ENCODE data around the gene TMPRSS12. TPM values are rescaled to one million over a fixed set of nuclear protein-coding genes. Genes with fewer than 3 reads are reported as not detected.

The TMPRSS12 gene, protein sequence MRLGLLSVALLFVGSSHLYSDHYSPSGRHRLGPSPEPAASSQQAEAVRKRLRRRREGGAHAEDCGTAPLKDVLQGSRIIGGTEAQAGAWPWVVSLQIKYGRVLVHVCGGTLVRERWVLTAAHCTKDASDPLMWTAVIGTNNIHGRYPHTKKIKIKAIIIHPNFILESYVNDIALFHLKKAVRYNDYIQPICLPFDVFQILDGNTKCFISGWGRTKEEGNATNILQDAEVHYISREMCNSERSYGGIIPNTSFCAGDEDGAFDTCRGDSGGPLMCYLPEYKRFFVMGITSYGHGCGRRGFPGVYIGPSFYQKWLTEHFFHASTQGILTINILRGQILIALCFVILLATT
- total RNA-seq (2022; extraction: Qiagen RNA extraction): not detected in 5 replicates

DNA sequence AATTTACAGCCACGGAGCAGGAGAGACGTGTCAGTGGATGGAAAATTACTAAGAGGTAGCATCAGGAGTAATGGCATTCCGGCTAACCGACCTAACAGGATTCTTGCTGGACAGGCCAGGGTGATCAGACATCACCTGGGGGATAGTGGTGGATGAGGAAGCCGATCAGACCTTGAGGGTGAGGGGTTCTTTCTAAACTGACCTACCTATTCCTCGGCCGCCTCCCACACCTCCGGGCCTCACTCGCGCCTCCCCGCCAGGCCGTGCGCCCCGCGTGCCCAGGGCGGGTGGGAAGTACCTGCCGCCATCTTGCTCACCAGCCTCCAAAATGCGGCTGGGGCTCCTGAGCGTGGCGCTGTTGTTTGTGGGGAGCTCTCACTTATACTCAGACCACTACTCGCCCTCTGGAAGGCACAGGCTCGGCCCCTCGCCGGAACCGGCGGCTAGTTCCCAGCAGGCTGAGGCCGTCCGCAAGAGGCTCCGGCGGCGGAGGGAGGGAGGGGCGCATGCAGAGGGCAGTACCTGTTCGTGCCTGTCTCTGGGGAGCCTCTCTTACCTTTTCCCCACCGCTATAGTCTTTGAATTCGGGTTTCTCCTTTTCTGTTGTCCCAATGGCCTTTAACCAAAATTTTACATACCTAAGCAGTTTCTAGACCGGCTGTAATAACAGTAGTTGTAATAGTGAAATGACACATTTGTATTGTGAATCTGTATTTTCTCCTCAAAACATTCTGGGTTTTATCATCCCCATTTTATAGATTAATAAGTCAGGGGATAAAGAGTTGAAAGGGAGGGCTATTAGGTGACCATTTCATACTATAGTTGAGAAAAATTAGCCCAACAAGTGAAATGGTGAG is at the start of gene TMPRSS12:
TSS of gene TMPRSS12 (plus strand) at position 290 of the 857 bp plus-strand sequence. CDS start at position 329, 39 bp downstream.

Other genes starting within 250 kb of the TMPRSS12 start
- gene ATF1, start 78.8 kb upstream of the TMPRSS12 start, total RNA-seq (2022; extraction: Qiagen RNA extraction): 39.9 to 45.6 TPM (median 44.1 TPM) in 5 replicates
- gene HIGD1C, start 109.6 kb downstream of the TMPRSS12 start, total RNA-seq (2022; extraction: Qiagen RNA extraction): not detected in 5 replicates
- gene SLC11A2, start 183.5 kb downstream of the TMPRSS12 start, total RNA-seq (2022; extraction: Qiagen RNA extraction): 16.7 to 25.9 TPM (median 20.6 TPM) in 5 replicates
- 22.0 to 29.0 TPM (median 24.4 TPM) in 5 replicates for gene LETMD1, start 205.4 kb downstream of the TMPRSS12 start, total RNA-seq (2022; extraction: Qiagen RNA extraction)
- 11.6 to 14.7 TPM (median 13.6 TPM) in 5 replicates for gene CSRNP2, start 240.7 kb downstream of the TMPRSS12 start, total RNA-seq (2022; extraction: Qiagen RNA extraction)

All from A549 treated with Hydrocortisone at 1 μM for 4 hours (cell line).